GM12873 (cell line): ENCODE data around the gene ACACA.

Experiments used
- TF ChIP-seq, protein P1 (sequence below): IDR thresholded peaks from 2 replicates; pipeline ENCODE4 v1.5.1; 2012; ENCODE audit warnings: low read depth, mild to moderate bottlenecking, moderate library complexity, low read length, control low read depth; ENCODE audit not compliant: insufficient read depth; ENCODE audit errors: missing control alignments

ACACA gene

GRCh38 chr17:37233036-37233435, 173.6 kb downstream of the ACACA start:
- TF ChIP-seq, protein P1, sequence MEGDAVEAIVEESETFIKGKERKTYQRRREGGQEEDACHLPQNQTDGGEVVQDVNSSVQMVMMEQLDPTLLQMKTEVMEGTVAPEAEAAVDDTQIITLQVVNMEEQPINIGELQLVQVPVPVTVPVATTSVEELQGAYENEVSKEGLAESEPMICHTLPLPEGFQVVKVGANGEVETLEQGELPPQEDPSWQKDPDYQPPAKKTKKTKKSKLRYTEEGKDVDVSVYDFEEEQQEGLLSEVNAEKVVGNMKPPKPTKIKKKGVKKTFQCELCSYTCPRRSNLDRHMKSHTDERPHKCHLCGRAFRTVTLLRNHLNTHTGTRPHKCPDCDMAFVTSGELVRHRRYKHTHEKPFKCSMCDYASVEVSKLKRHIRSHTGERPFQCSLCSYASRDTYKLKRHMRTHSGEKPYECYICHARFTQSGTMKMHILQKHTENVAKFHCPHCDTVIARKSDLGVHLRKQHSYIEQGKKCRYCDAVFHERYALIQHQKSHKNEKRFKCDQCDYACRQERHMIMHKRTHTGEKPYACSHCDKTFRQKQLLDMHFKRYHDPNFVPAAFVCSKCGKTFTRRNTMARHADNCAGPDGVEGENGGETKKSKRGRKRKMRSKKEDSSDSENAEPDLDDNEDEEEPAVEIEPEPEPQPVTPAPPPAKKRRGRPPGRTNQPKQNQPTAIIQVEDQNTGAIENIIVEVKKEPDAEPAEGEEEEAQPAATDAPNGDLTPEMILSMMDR, result no peak

GRCh38 chr17:37231887-37232286, 174.7 kb downstream of the ACACA start:
- TF ChIP-seq, protein P1, result no peak

GRCh38 chr17:37230633-37231032, 176.0 kb downstream of the ACACA start:
- TF ChIP-seq, protein P1, result no peak

- TF ChIP-seq, protein P1, result no peak
These were observed 181.2 kb downstream of the ACACA start for GRCh38 chr17:37225465-37225864.

GRCh38 chr17:37221865-37222264, 184.8 kb downstream of the ACACA start:
- TF ChIP-seq, protein P1, result no peak

DNA sequence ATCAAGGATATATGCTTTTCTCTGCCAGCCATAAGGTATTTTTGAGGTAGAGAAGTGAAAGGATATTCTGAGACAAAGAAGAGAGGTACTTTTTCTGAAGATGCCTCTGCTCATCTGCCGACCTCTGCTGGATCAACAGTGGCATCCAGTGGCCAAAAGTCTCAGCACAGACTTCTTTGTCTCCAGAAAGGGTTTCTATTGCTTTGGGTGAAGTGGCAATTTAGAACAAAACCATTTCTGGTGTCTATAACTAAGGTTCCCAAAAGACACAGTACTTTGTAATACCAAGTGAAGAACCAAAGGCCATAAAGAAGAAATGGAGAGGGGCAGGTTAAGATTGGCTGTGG, 186.1 kb downstream of the ACACA start:
- TF ChIP-seq, protein P1, result peak; percentile 48

DNA sequence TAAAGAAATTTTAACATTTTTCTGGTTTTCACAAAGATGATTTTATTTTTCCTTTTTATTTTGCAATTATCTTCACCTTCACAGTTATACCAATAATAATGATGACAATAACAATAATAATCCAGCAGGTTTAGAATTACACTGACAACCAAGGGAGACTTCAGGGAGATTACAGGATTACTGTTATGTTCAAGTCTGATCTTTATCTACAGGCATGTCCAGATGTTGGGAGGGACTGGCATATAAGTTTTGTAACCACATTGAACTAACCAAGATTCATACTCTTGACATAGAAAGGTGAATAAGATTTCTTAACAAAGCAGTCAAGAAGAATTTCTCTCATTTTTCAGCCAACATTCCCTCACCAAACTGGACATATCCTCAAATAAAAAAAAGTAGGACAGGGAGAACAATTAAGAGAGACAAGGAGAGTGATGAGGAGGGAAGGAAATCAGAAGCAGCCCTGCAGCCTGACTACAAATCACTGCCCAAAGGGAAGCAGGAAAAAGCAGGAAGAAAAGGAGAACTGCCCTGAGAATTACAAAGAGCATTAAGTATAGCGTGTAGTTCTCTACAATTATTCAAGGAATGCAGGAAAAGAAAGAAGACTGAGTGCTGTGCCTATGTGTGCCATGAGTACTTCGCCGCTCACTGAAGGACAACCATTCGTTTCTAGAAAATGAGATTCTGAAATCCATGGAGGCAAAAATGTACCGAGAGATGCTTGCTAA, 186.6 kb downstream of the ACACA start:
- TF ChIP-seq, protein P1, result no peak
